GM19438 (cell line): ENCODE results near the gene C19orf81.

Source experiments
- ATAC-seq: cut with Tn5 transposase; IDR thresholded peaks from one replicate; pipeline ENCODE4 v1.9.1; 2021; ENCODE audit warnings: low read depth; ENCODE audit not compliant: unreplicated experiment

The C19orf81 gene

DNA sequence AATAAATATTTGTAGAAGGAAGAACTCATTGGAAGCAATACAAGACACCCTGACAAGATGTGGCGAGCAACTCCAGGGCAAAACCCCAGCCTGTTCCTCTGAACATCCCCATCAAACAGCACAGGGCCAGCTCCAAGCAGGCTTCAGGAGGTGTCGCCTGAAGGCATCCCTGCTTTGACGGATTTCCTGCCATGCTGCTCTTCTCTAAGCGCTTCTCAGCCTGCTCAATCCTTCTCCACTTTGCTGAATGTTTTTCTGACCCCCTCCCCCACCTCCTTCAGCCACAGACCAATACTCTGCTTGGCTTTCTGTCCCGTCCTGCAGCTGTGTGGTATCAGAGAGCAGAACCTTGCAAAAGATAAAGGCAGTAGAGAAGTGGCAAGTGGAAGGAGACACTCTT is 28.4 kb downstream of the C19orf81 start:
- no peak for ATAC-seq

DNA sequence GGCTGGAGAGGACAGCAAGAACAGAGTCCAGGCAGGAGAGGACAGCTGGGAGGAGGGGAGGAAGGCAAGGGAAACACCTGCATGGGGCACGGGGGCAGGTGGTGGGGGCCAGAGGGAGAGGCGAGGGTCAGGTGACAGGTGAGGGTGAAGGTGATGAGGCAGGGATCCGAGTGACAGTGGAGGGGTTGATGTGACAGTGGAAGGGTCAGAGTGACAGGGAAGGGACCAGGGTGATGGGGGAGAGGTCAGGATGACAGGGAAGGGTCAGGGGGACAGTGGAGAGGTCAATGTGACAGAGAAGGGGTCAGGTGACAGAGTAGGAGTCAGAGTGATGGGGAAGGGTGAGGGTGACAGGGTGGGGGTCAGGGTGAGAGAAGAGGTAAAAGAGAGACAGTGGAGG is 29.1 kb downstream of the C19orf81 start:
- no peak for ATAC-seq

- ATAC-seq, result peak; percentile 84
Measured at GRCh38 chr19:50679177-50680125, 30.2 kb downstream of the C19orf81 start.

DNA sequence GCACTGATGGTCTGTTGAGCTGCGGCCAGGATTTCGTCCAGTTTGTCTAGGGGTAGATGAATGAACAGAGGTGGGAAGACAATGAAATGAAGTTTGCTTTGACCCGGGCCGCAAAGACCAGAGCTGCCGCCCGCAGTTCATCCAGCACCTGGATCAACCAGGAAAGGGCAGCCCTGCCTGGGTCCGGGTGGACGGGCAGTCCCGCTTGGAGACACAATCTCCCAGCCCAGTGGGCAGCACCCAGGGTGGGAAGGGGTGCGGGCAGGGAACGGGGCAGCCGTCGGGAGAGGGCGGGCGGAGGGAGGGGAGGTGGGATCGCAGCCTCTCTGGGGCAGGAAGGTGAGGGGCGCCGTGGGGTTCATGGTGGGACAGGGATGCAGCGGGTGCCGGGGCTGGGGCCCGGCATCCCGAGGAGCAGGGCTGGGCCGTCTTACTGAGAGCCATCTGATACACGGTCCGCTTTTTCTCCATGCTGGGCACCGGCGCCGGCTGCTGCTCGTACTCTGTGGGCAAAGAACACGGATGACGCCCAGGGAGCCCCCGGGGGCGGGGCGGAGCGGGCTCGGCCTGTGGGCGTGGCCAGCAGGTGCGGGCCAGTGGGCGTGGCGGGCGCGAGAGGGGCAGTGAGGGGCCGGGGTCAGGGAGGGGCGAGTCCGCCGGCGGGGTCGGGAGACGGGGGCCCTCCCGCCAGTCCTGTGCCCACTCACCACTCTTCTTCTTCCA is 37.2 kb downstream of the C19orf81 start:
- ATAC-seq, result no peak

GRCh38 chr19:50688766-50689165 is 39.5 kb downstream of the C19orf81 start:
- no peak for ATAC-seq

- no peak for ATAC-seq
Measured at GRCh38 chr19:50690439-50690838, 41.2 kb downstream of the C19orf81 start.

GRCh38 chr19:50693064-50693975 is 44.1 kb downstream of the C19orf81 start:
- no peak for ATAC-seq

DNA sequence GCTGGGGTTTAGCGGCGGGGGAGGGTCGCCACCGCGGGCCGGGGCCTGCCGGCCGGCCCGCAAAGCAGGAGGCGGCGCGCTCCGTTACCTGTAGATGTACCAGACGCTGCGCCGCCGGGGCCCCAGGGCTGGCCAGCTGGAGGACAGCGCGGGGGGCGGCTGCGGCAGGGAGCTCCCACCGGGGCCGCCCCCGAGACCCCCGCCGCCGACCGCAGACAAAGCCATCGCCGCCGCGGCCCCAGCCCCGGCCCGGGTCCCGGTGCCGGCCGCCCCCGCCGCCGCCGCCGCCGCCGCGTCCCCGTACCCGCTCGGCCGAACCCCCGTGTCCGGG is 45.5 kb downstream of the C19orf81 start:
- ATAC-seq, result no peak

GRCh38 chr19:50695251-50696093 is 46.2 kb downstream of the C19orf81 start:
- no peak for ATAC-seq

- ATAC-seq, result no peak
Measured at GRCh38 chr19:50696094-50696483, 46.8 kb downstream of the C19orf81 start.

- ATAC-seq, result no peak
Measured at GRCh38 chr19:50697414-50698124, 48.3 kb downstream of the C19orf81 start.

DNA sequence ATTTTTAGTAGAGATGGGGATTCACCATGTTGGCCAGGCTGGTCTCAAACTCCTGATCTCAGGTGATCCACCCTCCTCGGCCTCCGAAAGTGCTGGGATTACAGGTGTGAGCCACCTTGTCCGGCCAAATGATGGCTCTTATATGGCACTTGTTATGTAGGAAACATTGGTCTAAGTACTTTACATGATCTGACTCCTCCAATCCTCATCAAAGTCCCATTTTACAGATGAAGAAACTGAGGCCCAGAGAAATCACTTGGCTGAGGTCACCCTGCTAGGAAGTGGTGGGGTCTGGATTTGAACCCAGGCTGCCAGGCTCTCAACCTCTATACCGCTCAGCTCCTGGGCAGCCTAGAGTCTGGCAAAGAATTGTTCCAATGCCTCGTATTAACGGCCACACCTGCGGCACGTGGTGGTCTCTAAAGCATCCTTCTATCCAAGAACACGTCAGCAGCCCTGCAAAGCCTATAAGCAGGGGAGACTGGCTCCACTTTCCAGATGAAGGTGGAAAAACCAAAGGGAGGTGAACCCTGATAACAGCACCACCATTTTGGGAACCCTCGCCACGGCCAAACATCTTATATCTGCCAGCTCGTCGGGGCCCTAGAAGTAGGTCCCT is 52.2 kb downstream of the C19orf81 start:
- no peak for ATAC-seq

GRCh38 chr19:50702158-50702870 is 53.1 kb downstream of the C19orf81 start:
- no peak for ATAC-seq

DNA sequence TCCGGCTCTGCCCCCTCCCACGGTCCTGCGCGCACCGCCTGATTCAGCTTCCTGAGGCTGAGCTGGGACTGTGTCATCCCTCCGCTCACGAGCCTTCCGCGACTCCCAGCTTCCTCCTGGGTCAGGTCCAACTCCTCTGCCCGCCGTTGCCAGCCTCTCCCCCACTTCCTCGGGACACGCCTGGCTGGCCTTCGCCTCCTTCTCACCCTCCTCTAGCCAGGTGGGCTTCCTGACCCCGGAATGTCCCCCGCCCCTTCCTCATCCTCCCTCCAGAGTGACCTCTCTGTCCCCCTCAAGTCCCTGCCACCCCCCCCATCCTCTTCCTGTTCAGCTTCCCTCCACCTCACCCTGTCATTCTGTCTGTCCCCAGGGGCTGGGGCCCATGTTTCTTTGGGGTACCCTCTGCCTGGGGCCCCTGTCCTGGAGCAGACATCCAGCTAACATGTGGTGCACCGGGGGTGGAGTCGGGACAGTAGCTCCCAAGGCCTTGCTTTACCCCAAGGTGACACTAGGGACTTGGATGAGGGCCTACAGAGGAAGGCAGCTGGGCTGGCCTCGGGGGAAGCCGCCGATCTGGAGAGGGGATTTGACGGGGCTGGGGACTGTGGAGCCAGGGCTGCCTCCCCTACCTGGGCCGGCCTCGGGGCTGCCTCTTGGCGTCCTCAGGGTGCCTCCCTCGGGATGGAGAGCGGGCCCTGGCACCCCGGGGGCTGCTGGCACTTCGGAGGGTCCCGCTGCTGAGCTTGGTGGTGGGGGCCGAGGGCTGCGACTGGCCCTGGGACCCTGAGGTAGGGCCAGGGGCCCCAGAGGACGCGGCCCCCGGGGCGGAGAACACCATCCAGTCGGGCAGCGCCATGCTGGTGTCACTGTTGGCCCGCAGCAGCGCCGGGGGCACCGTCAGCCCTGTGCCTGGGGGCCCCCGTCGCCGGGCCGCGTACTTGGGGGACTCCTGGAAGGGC is 53.9 kb downstream of the C19orf81 start:
- ATAC-seq, result no peak

DNA sequence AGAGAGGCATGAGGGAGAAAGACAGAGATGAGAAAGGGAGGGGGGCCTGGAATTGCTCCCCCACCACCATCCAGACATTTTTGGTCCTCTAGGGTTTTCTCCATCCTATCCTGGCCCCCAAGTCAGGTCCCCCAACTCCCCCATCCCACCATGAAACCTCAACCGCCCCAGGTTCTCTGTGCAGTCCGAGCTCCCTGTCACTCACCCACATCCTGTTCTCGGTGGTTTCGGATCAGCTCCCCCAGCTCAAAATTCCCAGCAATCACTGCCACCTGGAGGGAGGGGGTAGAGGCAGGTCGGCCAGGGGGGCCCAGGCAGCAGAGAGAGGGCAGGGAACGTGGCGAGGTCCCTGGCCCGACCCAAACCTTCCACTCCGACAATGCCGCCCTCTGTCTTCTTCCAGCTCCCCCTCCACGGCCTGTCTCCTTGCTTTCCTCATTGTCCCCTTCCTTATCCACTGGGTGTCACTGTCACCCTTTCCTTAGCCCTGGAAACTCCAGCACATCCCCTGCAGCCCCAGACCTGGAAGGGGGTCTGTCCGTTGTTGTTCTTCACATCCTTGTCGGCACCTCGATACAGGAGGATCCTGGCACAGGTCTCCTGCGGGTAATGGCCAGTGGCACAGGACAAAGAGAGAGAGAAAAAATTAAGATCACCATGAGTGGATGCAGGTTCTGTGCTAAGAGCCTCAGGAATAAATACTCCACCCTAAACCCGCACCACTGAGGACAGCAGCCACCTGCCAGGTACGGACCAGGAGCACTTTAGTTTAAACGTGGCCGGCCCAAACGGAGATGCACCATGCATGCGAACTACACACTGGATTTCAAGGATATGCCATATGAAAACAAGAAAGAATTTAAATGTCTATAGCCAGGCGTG is 54.9 kb downstream of the C19orf81 start:
- ATAC-seq, result no peak

DNA sequence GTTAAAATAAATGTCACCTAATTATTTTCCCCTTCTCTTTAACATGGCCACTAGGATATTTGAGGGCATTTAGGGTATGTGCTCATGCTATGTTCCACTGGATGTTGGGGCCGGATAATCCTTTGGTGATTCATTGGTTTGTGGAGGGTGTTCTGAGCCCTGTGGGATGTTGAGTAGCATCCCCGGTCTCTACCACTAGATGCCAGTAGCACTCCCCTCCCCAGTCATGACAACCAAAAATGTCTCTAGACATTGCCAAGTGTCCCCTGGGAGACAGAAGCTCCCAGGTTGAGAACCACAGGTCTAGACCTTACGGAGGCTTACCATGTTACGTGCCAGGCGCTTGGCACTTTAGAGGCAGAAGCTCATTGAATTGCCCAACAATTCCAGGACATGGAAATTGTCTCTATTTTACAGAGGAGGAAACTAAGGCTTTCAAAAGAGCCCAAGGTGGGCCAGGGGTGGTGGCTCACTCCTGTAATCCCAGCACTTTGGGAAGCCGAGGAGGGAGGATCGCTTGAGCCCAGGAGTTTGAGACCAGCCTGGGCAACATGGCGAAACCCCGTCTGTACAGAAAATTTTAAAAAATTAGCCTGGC is 56.3 kb downstream of the C19orf81 start:
- no peak for ATAC-seq
